Panc1 (cell line): ENCODE data around the gene AADAC. TPM values are rescaled to one million over a fixed set of nuclear protein-coding genes. Genes with fewer than 3 reads are reported as not detected.
"Not testable (repeated sequence)": the region's sequence is repeated elsewhere in the genome, so short reads cannot be mapped to it uniquely, and the experiment has no call there.

Experiments used
- ATAC-seq: fragments of 200-7000 bp; cut with Tn5 transposase; 2 replicates; pipeline ENCODE4 v1.9.1; 2020; ENCODE audit warnings: mild to moderate bottlenecking, moderate library complexity
- BruUV-seq: library from RNA; stranded (reverse); fragments of 400-500 nt; replicated peaks from 2 replicates; lab custom pipeline; 2021; lab: Mats Ljungman, UMichigan
- CTCF ChIA-PET: fragments of 300-600 bp; sonication (Branson Sonifier 250); formaldehyde crosslinking; loops from one replicate; lab custom pipeline; 2022; ENCODE audit warnings: antibody characterized with exemption; lab: Charles Lee
- POLR2A ChIA-PET: fragments of 300-600 bp; sonication (Branson Sonifier 250); formaldehyde crosslinking; loops from one replicate; lab custom pipeline; 2022; ENCODE audit warnings: antibody characterized with exemption; lab: Charles Lee
- DNase-seq: peaks from one replicate; pipeline ENCODE4 v3.0.0-alpha.2; 2010; ENCODE audit warnings: low read depth, low spot score
- H3K27ac ChIP-seq: 2 replicates; pipeline ENCODE4 v1.5.1; 2011; ENCODE audit warnings: mild to moderate bottlenecking, low read length, inconsistent platforms
- H3K27me3 ChIP-seq: fragments of 200-500 bp; sonication (Bioruptor generic); 2 replicates; pipeline ENCODE4 v1.6.0; 2014; ENCODE audit warnings: low read length, inconsistent platforms; ENCODE audit not compliant: control insufficient read depth, insufficient read depth
- H3K36me3 ChIP-seq: fragments of 200-500 bp; sonication (Bioruptor generic); 2 replicates; pipeline ENCODE4 v1.5.1; 2014; ENCODE audit warnings: inconsistent platforms, mild to moderate bottlenecking, low read length, moderate library complexity; ENCODE audit not compliant: control insufficient read depth, insufficient read depth
- H3K4me1 ChIP-seq: 2 replicates; pipeline ENCODE4 v1.5.1; 2011; ENCODE audit warnings: inconsistent platforms, mild to moderate bottlenecking, low read length, moderate library complexity; ENCODE audit not compliant: control insufficient read depth, insufficient read depth
- H3K4me3 ChIP-seq, 2 experiments: 2 replicates each; pipeline ENCODE4 v1.5.1; 2011 to 2012; ENCODE audit warnings: low read depth in 2 of 2, low read length in 2 of 2, mild to moderate bottlenecking in 2 of 2, inconsistent platforms in 1 of 2, moderate library complexity in 1 of 2
- H3K9me3 ChIP-seq: fragments of 200-500 bp; sonication (Bioruptor generic); 2 replicates; pipeline ENCODE4 v1.5.1; 2014; ENCODE audit warnings: low read depth, mild to moderate bottlenecking, inconsistent platforms, low read length, moderate library complexity; ENCODE audit not compliant: control insufficient read depth, insufficient read depth
- CTCF ChIP-seq: fragments of 450-650 bp; IDR thresholded peaks from 2 replicates; pipeline ENCODE4 v1.5.1; 2017; ENCODE audit warnings: mild to moderate bottlenecking
- POLR2AphosphoS5 ChIP-seq: IDR thresholded peaks from 2 replicates; pipeline ENCODE4 v1.6.1; 2012; ENCODE audit warnings: mild to moderate bottlenecking, low read depth, low read length, moderate library complexity
- REST ChIP-seq, 2 experiments: IDR thresholded peaks; 2 replicates each; pipeline ENCODE4 v1.6.1; 2011 to 2012; ENCODE audit warnings: low read depth in 2 of 2, control low read depth in 1 of 2, low read length in 1 of 2, mild to moderate bottlenecking in 1 of 2, moderate library complexity in 1 of 2; ENCODE audit not compliant: insufficient read depth in 1 of 2
- SIN3A ChIP-seq: IDR thresholded peaks from 2 replicates; pipeline ENCODE4 v1.6.1; 2012; ENCODE audit warnings: low read depth, mild to moderate bottlenecking, low read length, moderate library complexity, borderline replicate concordance; ENCODE audit not compliant: insufficient read depth
- TCF7L2 ChIP-seq: IDR thresholded peaks from 2 replicates; pipeline ENCODE4 v1.6.1; 2011; ENCODE audit warnings: mild to moderate bottlenecking, low read depth, low read length, inconsistent platforms
- in situ Hi-C: cut with HindIII; loops from 2 replicates; pipeline ENCODE4 v1.10.0; 2016; ENCODE audit warnings: low sequenced_read_pairs, low pct_unique_long_range_greater_than_20kb
- intact Hi-C: fragments of 100-400 bp; cut with micrococcal nuclease; formaldehyde crosslinking; loops from one replicate; pipeline ENCODE4 v1.10.0; 2022; ENCODE audit not compliant: unreplicated experiment
- total RNA-seq: library from RNA; stranded (reverse); gene quantifications from one replicate; pipeline ENCODE4 v1.2.1, GENCODE V29; 2021; ENCODE audit not compliant: unreplicated experiment

AADAC gene
- total RNA-seq, 1 experiment from 2014 or later = 0.26 TPM

- POLR2A ChIA-PET, BruUV-seq, H3K27me3 ChIP-seq: not testable (repeated sequence)
These were observed 36.1 kb downstream of the AADAC start for GRCh38 chr3:151850065-151850464.

GRCh38 chr3:151852074-151852811 lies 38.3 kb downstream of the AADAC start:
- BruUV-seq = no TSS peak
- ChIA-PET POLR2A (no interaction called here), CTCF (no interaction called here)
- H3K4me1 ChIP-seq = no peaks in the 10 kb centered on the region
- ATAC-seq (no peak), DNase-seq (no peak)
- no peak overlapping the region for H3K4me3 ChIP-seq
- H3K9me3 ChIP-seq = no peaks in the 10 kb centered on the region
- in situ Hi-C loops (no loop called here), intact Hi-C loops (no loop called here)
- no peaks in the 10 kb centered on the region for H3K36me3 ChIP-seq
- TF ChIP-seq TCF7L2 = no peak
- TF ChIP-seq SIN3A = no peak
- TF ChIP-seq REST (IDR thresholded peaks at IDR 0.05; ENCODE audit: insufficient read depth in 1 of 2, low read depth in 2 of 2, low read length in 1 of 2) = no peak
- TF ChIP-seq POLR2AphosphoS5 = no peak
- TF ChIP-seq CTCF = no peak
- no peaks in the 10 kb centered on the region for H3K27me3 ChIP-seq
- no peak overlapping the region for H3K27ac ChIP-seq

More at GRCh38 chr3:151850065-151850464, 36.1 kb downstream of the AADAC start:
- DNase-seq, H3K27ac ChIP-seq, H3K36me3 ChIP-seq, H3K4me3 ChIP-seq, intact Hi-C loops, ATAC-seq, in situ Hi-C loops, H3K9me3 ChIP-seq, H3K4me1 ChIP-seq, CTCF ChIA-PET: not testable (repeated sequence)

GRCh38 chr3:151856118-151856517 lies 42.2 kb downstream of the AADAC start:
- Histone ChIP-seq H3K27me3 (no peaks in the 10 kb centered on the region), H3K4me1 (no peaks in the 10 kb centered on the region), H3K4me3 (no peak overlapping the region), H3K9me3 (no peaks in the 10 kb centered on the region), H3K27ac (no peak overlapping the region), H3K36me3 (no peaks in the 10 kb centered on the region)
- ATAC-seq = no peak
- BruUV-seq = no TSS peak
- ChIA-PET CTCF (no interaction called here), POLR2A (no interaction called here)
- in situ Hi-C loops = no loop called here
- no peak for DNase-seq
- TF ChIP-seq REST (IDR thresholded peaks at IDR 0.05; ENCODE audit: insufficient read depth in 1 of 2, low read depth in 2 of 2, low read length in 1 of 2) (no peak), SIN3A (no peak), POLR2AphosphoS5 (no peak), TCF7L2 (no peak), CTCF (no peak)
- intact Hi-C loops = no loop called here
